ENCODE data around the gene DCXR. TPM values are rescaled to one million over a fixed set of nuclear protein-coding genes. Genes with fewer than 3 reads are reported as not detected.

DCXR gene
- total and polyA plus RNA-seq, 12 donors = 155 to 387 (median 195) TPM

DNA sequence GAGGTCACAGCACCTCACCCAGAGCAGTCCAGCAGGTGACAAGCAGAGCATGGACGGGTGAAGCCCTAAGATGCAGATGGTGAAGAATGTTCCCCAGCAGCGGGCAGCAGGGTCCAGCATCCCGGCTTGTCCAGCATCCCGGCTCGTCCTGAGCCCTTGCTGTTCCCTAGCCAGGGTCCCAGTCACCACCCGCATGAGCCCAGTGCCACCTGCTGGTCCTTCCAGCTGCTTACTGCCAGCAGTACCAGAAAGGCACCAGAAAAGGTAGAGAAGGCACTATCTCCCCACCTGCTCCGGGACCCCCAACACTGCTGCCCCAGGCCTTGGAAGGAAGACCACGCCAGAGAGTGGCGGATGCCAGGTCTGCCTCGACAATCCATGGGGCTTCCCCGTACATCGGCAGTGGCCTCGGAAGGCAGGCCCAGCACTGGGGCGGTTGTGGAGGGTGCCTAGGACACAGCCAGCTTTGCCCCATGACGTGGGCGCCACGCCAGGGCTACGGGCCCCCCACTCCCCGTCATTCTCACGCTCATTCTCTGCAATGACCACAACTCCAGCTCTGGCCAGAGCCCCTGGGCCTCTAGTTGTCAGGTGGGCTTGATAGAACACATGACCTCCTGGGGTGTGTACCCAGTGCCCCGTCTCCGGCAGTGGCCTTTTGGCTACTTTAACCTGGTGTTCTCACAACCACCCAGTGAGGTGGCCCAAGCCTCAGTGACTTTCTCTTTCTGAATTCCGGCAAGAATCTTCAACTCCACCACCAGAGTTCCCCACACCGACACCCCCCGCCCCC, 16.2 kb downstream of the DCXR start:
- 49 to 52% methylated on average over 25 of the region's 25 CpGs for WGBS, 2 donors
- peaks cover 0 to 26% (median 0%) of the 10 kb centered on the region in 9 donors for H3K36me3 ChIP-seq
- peaks cover 19 to 34% (median 29%) of the 10 kb centered on the region in 9 donors for H3K4me1 ChIP-seq
- DNase-seq (peak; percentile 62 to 71), ATAC-seq (peak in 5 of 8 donors; percentile 2 to 28 (median 15))
- peak; percentile 47 to 75 (median 67) for TF ChIP-seq CTCF (IDR thresholded peaks at IDR 0.05)
- peak overlapping the region in 6 of 10 donors; percentile 75 to 100 (median 94) for H3K4me3 ChIP-seq
- H3K9me3 ChIP-seq = no peaks in the 10 kb centered on the region
- intact Hi-C loops (cut with DNase I) = loop anchor here in 8 of 10 donors (1.0 to 2.0 kb wide), 3 partner anchors 61 to 63 kb away; partner anchors contain the start of gene NOTUM (in 3 of the 8)
- no peaks in the 10 kb centered on the region for H3K27me3 ChIP-seq
- H3K27ac ChIP-seq = peak overlapping the region in 1 of 10 donors; percentile 87

GRCh38 chr17:82020572-82021106, 16.9 kb downstream of the DCXR start:
- ATAC-seq (no peak), DNase-seq (no peak)
- Histone ChIP-seq H3K27me3 (no peaks in the 10 kb centered on the region), H3K27ac (no peak overlapping the region), H3K4me1 (peaks cover 19 to 34% (median 29%) of the 10 kb centered on the region in 9 donors), H3K9me3 (no peaks in the 10 kb centered on the region), H3K36me3 (peaks cover 0 to 26% (median 0%) of the 10 kb centered on the region in 9 donors), H3K4me3 (no peak overlapping the region)
- intact Hi-C loops (cut with DNase I) = loop anchor here in 8 of 10 donors (1.0 to 2.0 kb wide), 3 partner anchors 60 to 62 kb away; partner anchors contain the start of gene NOTUM (in 3 of the 8)
- WGBS, 2 donors = 84% methylated on average over 14 of the region's 14 CpGs
- TF ChIP-seq CTCF (IDR thresholded peaks at IDR 0.05) = no peak

DNA sequence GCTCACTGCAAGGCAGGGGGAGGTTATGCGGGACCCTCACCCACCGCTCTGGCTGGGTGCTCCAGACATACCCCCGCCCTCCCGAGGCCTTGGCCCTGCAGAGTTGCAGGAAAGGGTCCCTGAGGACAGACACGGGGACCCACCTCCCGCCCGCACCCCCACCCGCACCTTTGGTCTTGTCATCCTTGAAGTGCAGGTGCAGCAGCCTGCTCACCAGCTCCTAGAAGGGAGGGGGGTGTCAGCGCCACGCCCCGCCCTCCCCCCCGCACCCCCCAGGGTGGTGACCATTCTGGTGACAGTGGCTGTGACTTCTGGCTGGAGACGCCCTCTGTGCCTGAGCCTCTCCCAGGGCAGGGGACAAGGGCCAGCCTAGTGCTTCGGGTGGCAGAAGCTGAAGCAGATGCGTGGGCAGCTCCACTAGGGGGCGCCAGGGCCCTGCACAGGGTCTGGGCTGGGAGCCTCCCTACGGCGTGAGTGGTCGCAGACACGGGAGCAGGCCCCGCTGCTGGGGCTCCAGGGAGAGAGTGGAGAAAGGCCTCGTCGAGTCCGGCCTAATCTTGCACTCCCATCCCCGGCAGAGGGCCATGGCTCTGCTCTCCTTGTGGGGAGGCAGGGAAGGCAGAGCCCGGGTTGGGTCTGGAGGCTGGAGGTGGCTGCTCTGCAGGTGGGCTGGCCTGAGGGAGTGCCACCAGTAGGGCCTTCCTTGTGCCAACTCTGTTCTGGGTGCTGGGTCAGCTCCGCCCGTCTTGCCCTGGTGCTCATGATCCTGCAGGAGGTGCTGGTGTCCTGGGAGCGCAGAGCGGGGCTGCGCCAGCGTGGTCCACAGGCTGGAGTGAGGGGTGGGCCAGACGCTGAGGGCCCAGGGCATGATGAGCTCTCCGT, 17.6 kb downstream of the DCXR start:
- Histone ChIP-seq H3K9me3 (no peaks in the 10 kb centered on the region), H3K36me3 (peaks cover 0 to 26% (median 0%) of the 10 kb centered on the region in 9 donors), H3K27me3 (no peaks in the 10 kb centered on the region), H3K4me3 (no peak overlapping the region), H3K27ac (no peak overlapping the region), H3K4me1 (peaks cover 19 to 34% (median 29%) of the 10 kb centered on the region in 9 donors)
- whole genome bisulfite sequencing, 2 donors = 66 to 69% methylated on average over 33 to 34 of the region's 34 CpGs
- DNase-seq = peak in 1 of 2 donors; percentile 70
- no peak for ATAC-seq
- intact Hi-C loops (cut with DNase I) = loop anchor here in 6 of 10 donors (2.0 to 5.0 kb wide), 4 partner anchors 58 to 63 kb away; partner anchors contain the start of gene NOTUM (in 4 of the 6)
- peak; percentile 59 to 77 (median 68) for TF ChIP-seq CTCF (IDR thresholded peaks at IDR 0.05)
